Measurements from ENCODE around the gene KCNK5. TPM values are rescaled to one million over a fixed set of nuclear protein-coding genes. Genes with fewer than 3 reads are reported as not detected.
A peak's percentile ranks its signal among the peaks of the same experiment; 100 is the strongest.

KCNK5 gene, protein sequence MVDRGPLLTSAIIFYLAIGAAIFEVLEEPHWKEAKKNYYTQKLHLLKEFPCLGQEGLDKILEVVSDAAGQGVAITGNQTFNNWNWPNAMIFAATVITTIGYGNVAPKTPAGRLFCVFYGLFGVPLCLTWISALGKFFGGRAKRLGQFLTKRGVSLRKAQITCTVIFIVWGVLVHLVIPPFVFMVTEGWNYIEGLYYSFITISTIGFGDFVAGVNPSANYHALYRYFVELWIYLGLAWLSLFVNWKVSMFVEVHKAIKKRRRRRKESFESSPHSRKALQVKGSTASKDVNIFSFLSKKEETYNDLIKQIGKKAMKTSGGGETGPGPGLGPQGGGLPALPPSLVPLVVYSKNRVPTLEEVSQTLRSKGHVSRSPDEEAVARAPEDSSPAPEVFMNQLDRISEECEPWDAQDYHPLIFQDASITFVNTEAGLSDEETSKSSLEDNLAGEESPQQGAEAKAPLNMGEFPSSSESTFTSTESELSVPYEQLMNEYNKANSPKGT
- not detected in 2 replicates for total RNA-seq
- not detected in 2 replicates for polyA plus RNA-seq
- not detected in 2 replicates for polyA plus RNA-seq (2011; cell fraction: cytosol; rRNA removed)
- polyA plus RNA-seq (2011; cell fraction: nucleus; rRNA removed), result not detected in 2 replicates
- polyA plus RNA-seq (2012), result not detected in 2 replicates
- 0.32 and 0.36 TPM in 2 replicates for polyA minus RNA-seq
- polyA minus RNA-seq (2011; cell fraction: cytosol; rRNA and poly(A)+ RNA removed), result 4.6 TPM
- polyA minus RNA-seq (2011; cell fraction: nucleus; rRNA and poly(A)+ RNA removed), result not detected in 2 replicates
- percentile 5 among the genes with signal in this experiment for Bru-seq, nascent RNA
- BruChase-seq, experiment 1, labeled RNA remaining after a 6-hour chase, result percentile 7 among the genes with signal in this experiment
- percentile 3 among the genes with signal in this experiment for BruChase-seq, experiment 2, labeled RNA remaining after a 2-hour chase
- long read RNA-seq, result 0 reads

DNA sequence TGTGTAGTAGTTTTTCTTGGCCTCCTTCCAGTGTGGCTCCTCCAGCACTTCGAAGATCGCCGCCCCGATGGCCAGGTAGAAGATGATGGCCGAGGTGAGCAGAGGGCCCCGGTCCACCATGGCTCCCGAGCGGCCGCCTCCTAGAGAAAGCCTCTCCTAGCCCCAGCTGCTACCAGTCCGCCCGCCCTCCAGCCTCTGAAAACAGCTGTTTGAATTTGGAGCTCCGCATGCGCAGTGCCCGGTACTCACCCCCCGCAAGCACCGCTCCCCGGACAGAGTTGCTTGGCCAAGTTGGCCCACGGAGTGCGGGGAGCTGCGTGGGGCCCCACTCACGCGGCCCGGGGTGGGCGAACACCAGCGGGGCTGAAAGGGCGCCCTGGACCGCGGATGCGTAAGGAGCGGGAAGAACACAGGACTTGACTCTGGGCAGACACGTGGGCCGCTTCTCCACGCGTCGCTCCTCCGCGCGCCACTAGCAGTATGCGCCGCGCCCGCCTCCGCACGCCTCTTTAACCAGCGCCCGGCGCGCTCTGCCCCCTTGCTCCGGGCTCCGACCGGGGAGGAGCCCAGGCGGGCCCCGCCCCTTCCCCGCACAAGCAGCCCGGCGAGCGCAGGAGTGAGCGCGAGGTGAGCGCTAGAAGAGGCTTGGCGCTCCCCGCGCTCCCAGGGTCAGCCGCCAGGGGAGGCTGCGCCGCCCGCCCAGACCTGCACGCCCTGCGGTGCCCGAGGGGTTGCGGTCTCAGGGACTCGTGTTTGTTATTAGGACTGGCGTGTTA is at the start of gene KCNK5:
KCNK5 (minus strand) TSS at position 484 of the 776 bp plus-strand sequence; CDS start at position 120, 364 bp downstream.
- no peak within 1 kb of the TSS for H2AFZ ChIP-seq (ENCODE audit: low read depth, low read length)
- DNase-seq (ENCODE audit: low read depth, low spot score) (peak; percentile 17), FAIRE-seq (peak; percentile 40)
- H3K79me2 ChIP-seq (ENCODE audit: control insufficient read depth, insufficient read depth, low read length), result no peaks in the 10 kb centered on the region
- H3K4me3 ChIP-seq (replicated peaks in 1 of 3; ENCODE audit: insufficient read depth in 1 of 3, low read depth in 1 of 3, low read length in 3 of 3), result peak within 1 kb of the TSS in 1 of 3 experiments; percentile 18
- TF ChIP-seq, protein P1, sequence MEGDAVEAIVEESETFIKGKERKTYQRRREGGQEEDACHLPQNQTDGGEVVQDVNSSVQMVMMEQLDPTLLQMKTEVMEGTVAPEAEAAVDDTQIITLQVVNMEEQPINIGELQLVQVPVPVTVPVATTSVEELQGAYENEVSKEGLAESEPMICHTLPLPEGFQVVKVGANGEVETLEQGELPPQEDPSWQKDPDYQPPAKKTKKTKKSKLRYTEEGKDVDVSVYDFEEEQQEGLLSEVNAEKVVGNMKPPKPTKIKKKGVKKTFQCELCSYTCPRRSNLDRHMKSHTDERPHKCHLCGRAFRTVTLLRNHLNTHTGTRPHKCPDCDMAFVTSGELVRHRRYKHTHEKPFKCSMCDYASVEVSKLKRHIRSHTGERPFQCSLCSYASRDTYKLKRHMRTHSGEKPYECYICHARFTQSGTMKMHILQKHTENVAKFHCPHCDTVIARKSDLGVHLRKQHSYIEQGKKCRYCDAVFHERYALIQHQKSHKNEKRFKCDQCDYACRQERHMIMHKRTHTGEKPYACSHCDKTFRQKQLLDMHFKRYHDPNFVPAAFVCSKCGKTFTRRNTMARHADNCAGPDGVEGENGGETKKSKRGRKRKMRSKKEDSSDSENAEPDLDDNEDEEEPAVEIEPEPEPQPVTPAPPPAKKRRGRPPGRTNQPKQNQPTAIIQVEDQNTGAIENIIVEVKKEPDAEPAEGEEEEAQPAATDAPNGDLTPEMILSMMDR (IDR thresholded peaks at IDR 0.05; ENCODE audit: extremely low read depth in 1 of 2, insufficient read depth in 1 of 2, low read depth in 1 of 2, low read length in 2 of 2), result peak; percentile 8 to 24
- no peak for TF ChIP-seq POLR2A (IDR thresholded peaks at IDR 0.05; ENCODE audit: low read depth, low read length)
- intact Hi-C loops (cut with micrococcal nuclease) (no loop called here), dilution Hi-C loops (cut with MboI; ENCODE audit: extremely low pct_ligation_motif_present, low sequenced_read_pairs) (no loop called here)
- peaks cover 13 to 23% of the 10 kb centered on the region in 2 experiments for H3K27me3 ChIP-seq (ENCODE audit: control insufficient read depth in 2 of 2, insufficient read depth in 2 of 2, low read length in 2 of 2)
- ChIA-PET POLR2A (no interaction called here), CTCF (interaction anchor here (0.7 kb wide), 1 partner anchor 9 kb away, joined by 3 read pairs; no protein-coding TSS in a partner anchor)
- no peaks in the 10 kb centered on the region for H4K20me1 ChIP-seq (replicated peaks; ENCODE audit: control insufficient read depth, extremely low read depth, insufficient read depth, low read length)
- no TSS peak for BruUV-seq (replicated peaks)
- H3K36me3 ChIP-seq (ENCODE audit: control insufficient read depth in 2 of 2, extremely low read depth in 1 of 2, insufficient read depth in 2 of 2, low read length in 2 of 2), result no peaks in the 10 kb centered on the region
- H3K9ac ChIP-seq (replicated peaks; ENCODE audit: extremely low read depth, insufficient read depth, low read length), result no peak within 1 kb of the TSS
- H3K9me1 ChIP-seq (replicated peaks; ENCODE audit: control insufficient read depth, extremely low read depth, insufficient read depth, low read length), result no peaks in the 10 kb centered on the region
- H3K27ac ChIP-seq (ENCODE audit: insufficient read depth, low read depth, low read length), result no peak within 1 kb of the TSS
- no peak within 1 kb of the TSS for H3K4me2 ChIP-seq (ENCODE audit: insufficient read depth, low read length)
- no peaks in the 10 kb centered on the region for H3K9me3 ChIP-seq (replicated peaks; ENCODE audit: control insufficient read depth, insufficient read depth, low read length)
- H3K4me1 ChIP-seq (ENCODE audit: control insufficient read depth, extremely low read depth, insufficient read depth, low read length), result no peaks in the 10 kb centered on the region
